Measurements from ENCODE around the gene CATSPER1.

- TF ChIP-seq, protein P1, sequence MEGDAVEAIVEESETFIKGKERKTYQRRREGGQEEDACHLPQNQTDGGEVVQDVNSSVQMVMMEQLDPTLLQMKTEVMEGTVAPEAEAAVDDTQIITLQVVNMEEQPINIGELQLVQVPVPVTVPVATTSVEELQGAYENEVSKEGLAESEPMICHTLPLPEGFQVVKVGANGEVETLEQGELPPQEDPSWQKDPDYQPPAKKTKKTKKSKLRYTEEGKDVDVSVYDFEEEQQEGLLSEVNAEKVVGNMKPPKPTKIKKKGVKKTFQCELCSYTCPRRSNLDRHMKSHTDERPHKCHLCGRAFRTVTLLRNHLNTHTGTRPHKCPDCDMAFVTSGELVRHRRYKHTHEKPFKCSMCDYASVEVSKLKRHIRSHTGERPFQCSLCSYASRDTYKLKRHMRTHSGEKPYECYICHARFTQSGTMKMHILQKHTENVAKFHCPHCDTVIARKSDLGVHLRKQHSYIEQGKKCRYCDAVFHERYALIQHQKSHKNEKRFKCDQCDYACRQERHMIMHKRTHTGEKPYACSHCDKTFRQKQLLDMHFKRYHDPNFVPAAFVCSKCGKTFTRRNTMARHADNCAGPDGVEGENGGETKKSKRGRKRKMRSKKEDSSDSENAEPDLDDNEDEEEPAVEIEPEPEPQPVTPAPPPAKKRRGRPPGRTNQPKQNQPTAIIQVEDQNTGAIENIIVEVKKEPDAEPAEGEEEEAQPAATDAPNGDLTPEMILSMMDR (IDR thresholded peaks at IDR 0.05), result no peak
- TF ChIP-seq POLR2A (IDR thresholded peaks at IDR 0.05), result no peak
Observed at GRCh38 chr11:65983589-65983987, 42.7 kb downstream of the CATSPER1 start.
